Heart left ventricle (tissue), 13 donors: ENCODE measurements around the gene OR4C46.

Experiments used
- POLR2A ChIP-seq, 2 donors: fragments of 450-650 bp; IDR thresholded peaks; one replicate each; pipeline ENCODE4 v1.6.1; 2017; ENCODE audit warnings: antibody characterized with exemption in 2 of 2, mild to moderate bottlenecking in 2 of 2, moderate library complexity in 2 of 2
- TF ChIP-seq, protein P1 (sequence below), 12 donors: fragments of 200-600 bp; sonication (generic) in 4 of 12; IDR thresholded peaks; one replicate each; pipeline versions ENCODE4 v1.5.0 to v1.8.0; 2018 to 2022; ENCODE audit warnings: antibody characterized with exemption in 12 of 12, mild to moderate bottlenecking in 5 of 12
- donor health status: ischemic (EF 13 %, LVEDD 7.1; RV severe dilation, severe dysfunction).
- donor health status: DM: no; HTN: yes; CAD: no.
- donor health status: DM: no; HTN: no; CAD: no.
- donor health status: ischemic (EF 25% LVEDD 6.9; RV normal size, moderate dysfunction).
- donor health status: ischemic (EF 25% LVEDD 5.7; RV mildly dilated, moderate dysfunction).
- donor health status: ischemic (EF 35%, LVEDD 5.7; RV mildly dilated, moderate dysfunction).
- donor health status: nonischemic (EF 11% LVEDD 7.7; RV severe dilation, severe dysfunction).
- donor health status: DM: yes; HTN: yes; CAD: no.
- donor health status: PGD.
- donor health status: ischemic (EF 29% LVEDD 5.4; RV normal size, mild dysfunction).
- donor health status: nonischemic (EF 23%, LVEDD 6.1; RV moderate dilation, normal function).

DNA sequence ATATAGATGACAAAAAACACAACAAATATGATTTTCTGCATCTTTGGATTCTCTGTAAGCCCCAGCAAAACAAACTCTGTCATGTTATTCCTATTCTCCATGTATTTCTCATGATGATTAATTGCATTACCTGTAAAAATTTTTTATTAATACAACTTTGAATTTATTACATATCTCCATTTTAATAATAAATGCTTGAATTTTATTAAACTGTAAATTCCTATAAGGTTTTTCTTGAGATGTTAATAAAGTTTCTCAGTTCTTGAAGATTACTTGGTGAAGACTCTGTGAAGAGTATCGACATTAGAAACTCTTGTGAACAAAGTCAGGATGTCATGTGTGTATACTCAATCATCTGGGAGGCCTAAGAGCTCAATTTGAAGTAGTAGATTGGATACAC, at the start of gene OR4C46:
- no peak for TF ChIP-seq POLR2A (IDR thresholded peaks at IDR 0.05)
- TF ChIP-seq, protein P1, sequence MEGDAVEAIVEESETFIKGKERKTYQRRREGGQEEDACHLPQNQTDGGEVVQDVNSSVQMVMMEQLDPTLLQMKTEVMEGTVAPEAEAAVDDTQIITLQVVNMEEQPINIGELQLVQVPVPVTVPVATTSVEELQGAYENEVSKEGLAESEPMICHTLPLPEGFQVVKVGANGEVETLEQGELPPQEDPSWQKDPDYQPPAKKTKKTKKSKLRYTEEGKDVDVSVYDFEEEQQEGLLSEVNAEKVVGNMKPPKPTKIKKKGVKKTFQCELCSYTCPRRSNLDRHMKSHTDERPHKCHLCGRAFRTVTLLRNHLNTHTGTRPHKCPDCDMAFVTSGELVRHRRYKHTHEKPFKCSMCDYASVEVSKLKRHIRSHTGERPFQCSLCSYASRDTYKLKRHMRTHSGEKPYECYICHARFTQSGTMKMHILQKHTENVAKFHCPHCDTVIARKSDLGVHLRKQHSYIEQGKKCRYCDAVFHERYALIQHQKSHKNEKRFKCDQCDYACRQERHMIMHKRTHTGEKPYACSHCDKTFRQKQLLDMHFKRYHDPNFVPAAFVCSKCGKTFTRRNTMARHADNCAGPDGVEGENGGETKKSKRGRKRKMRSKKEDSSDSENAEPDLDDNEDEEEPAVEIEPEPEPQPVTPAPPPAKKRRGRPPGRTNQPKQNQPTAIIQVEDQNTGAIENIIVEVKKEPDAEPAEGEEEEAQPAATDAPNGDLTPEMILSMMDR (IDR thresholded peaks at IDR 0.05) = no peak
